Measurements from ENCODE around the gene TRIP13.
"Not testable (repeated sequence)": the region's sequence is repeated elsewhere in the genome, so short reads cannot be mapped to it uniquely, and the experiment has no call there.

The TRIP13 gene

GRCh38 chr5:929596-929995 lies 36.9 kb downstream of the TRIP13 start:
- no peak overlapping the region for H3K4me3 ChIP-seq (ENCODE audit: low read length)
- no peak for TF ChIP-seq CTCF (conservative IDR thresholded peaks at IDR 0.05; ENCODE audit: low read depth, low read length)
- no peak for DNase-seq (ENCODE audit: low read depth)

GRCh38 chr5:930866-931265 lies 38.2 kb downstream of the TRIP13 start:
- no peak for TF ChIP-seq CTCF (conservative IDR thresholded peaks at IDR 0.05; ENCODE audit: low read depth, low read length)
- H3K4me3 ChIP-seq (ENCODE audit: low read length), result no peak overlapping the region
- DNase-seq (ENCODE audit: low read depth), result no peak

- H3K4me3 ChIP-seq (ENCODE audit: low read length), result no peak overlapping the region
- no peak for DNase-seq (ENCODE audit: low read depth)
- TF ChIP-seq CTCF (conservative IDR thresholded peaks at IDR 0.05; ENCODE audit: low read depth, low read length), result no peak
Observed at GRCh38 chr5:931570-932145, 39.0 kb downstream of the TRIP13 start.

- DNase-seq (ENCODE audit: low read depth), result no peak
- no peak for TF ChIP-seq CTCF (conservative IDR thresholded peaks at IDR 0.05; ENCODE audit: low read depth, low read length)
- no peak overlapping the region for H3K4me3 ChIP-seq (ENCODE audit: low read length)
Observed at GRCh38 chr5:932151-932627, 39.5 kb downstream of the TRIP13 start.

GRCh38 chr5:932628-933250 lies 40.1 kb downstream of the TRIP13 start:
- H3K4me3 ChIP-seq (ENCODE audit: low read length), result no peak overlapping the region
- no peak for DNase-seq (ENCODE audit: low read depth)
- no peak for TF ChIP-seq CTCF (conservative IDR thresholded peaks at IDR 0.05; ENCODE audit: low read depth, low read length)

- no peak for DNase-seq (ENCODE audit: low read depth)
- TF ChIP-seq CTCF (conservative IDR thresholded peaks at IDR 0.05; ENCODE audit: low read depth, low read length), result no peak
- H3K4me3 ChIP-seq (ENCODE audit: low read length), result no peak overlapping the region
Observed at GRCh38 chr5:933251-933861, 40.7 kb downstream of the TRIP13 start.

GRCh38 chr5:933951-934350 lies 41.3 kb downstream of the TRIP13 start:
- H3K4me3 ChIP-seq (ENCODE audit: low read length); DNase-seq (ENCODE audit: low read depth): not testable (repeated sequence)
